Esophagus squamous epithelium (tissue), 4 donors: ENCODE measurements around the gene TTC22.

Experiments
- CTCF ChIP-seq, 6 experiments: fragments of 450-650 bp in 4 of 6; fragments of 200-600 bp in 2 of 6; sonication (generic) in 2 of 6; IDR thresholded peaks; one replicate each; pipeline ENCODE4 v1.5.1; 2016 to 2019; ENCODE audit warnings: antibody characterized with exemption in 6 of 6, mild to moderate bottlenecking in 4 of 6, moderate library complexity in 4 of 6
- POLR2A ChIP-seq, 4 donors: fragments of 450-650 bp; IDR thresholded peaks; one replicate each; pipeline ENCODE4 v1.6.1; 2017; ENCODE audit warnings: antibody characterized with exemption in 4 of 4, mild to moderate bottlenecking in 4 of 4, moderate library complexity in 3 of 4

GRCh38 chr1:54804471-54805132 is 3.5 kb upstream of the TTC22 start:
- TF ChIP-seq CTCF (IDR thresholded peaks at IDR 0.05), result no peak
- no peak for TF ChIP-seq POLR2A (IDR thresholded peaks at IDR 0.05)
